ENCODE measurements around the gene RNF112.

DNA sequence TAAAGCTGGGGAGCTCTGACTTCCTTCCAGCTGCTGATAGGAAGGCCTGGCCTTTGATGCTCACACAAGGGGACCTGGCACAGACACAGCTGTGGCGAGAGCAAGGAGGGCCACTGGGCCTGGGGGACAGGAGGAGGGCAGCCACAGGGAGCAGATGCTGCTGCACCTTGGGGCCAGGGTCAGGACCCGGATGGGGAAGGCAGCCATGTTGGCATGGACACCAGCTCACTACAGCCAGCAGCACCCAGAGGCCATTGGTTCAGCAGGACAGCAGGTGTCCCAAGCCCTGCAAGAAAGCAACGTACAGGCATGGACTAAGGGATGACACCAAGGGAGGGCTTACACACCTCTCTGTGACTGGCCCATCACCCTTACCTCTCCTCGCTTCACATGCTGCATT lies 8.0 kb upstream of the RNF112 start:
- TF ChIP-seq EZH2 (IDR thresholded peaks at IDR 0.05; ENCODE audit: insufficient read depth, low read length): no peak
- TF ChIP-seq, protein P1, sequence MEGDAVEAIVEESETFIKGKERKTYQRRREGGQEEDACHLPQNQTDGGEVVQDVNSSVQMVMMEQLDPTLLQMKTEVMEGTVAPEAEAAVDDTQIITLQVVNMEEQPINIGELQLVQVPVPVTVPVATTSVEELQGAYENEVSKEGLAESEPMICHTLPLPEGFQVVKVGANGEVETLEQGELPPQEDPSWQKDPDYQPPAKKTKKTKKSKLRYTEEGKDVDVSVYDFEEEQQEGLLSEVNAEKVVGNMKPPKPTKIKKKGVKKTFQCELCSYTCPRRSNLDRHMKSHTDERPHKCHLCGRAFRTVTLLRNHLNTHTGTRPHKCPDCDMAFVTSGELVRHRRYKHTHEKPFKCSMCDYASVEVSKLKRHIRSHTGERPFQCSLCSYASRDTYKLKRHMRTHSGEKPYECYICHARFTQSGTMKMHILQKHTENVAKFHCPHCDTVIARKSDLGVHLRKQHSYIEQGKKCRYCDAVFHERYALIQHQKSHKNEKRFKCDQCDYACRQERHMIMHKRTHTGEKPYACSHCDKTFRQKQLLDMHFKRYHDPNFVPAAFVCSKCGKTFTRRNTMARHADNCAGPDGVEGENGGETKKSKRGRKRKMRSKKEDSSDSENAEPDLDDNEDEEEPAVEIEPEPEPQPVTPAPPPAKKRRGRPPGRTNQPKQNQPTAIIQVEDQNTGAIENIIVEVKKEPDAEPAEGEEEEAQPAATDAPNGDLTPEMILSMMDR (IDR thresholded peaks at IDR 0.05; ENCODE audit: insufficient read depth, low read depth, low read length): no peak

All from astrocyte (in vitro differentiated cells and primary cell).